Activated CD8-positive, alpha-beta memory T cell treated with anti-CD3 and anti-CD28 coated beads, Interleukin-2, amount 50 U/mL, for 4 hours (primary cell): ENCODE measurements around the gene PDE6A.

Experiments
- DNase-seq: peaks from one replicate; pipeline ENCODE4 v3.0.0-alpha.2; 2020

The PDE6A gene

GRCh38 chr5:149833116-149833827 lies 111.3 kb downstream of the PDE6A start:
- no peak for DNase-seq

GRCh38 chr5:149832636-149833035 lies 112.0 kb downstream of the PDE6A start:
- no peak for DNase-seq

DNA sequence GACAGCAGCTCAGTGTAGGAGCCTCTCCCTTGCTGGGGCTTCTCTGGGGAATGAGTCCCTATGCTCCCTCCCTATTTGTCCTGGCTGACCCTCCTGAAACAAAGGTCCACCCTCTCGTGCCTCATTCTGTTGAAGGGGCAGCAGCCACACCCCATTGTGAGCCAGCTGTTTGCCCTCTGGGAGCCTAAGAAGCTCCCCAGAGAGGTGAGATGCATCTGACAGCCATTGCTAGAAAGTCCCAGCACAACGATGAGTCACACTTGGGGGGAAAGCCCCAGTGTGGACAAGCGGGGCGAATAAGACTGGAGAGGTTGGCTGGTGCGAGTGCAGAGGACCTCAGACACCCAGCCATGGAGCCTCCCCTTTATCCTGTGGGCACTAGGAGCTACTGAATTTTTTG lies 113.1 kb downstream of the PDE6A start:
- DNase-seq = peak; percentile 31

DNA sequence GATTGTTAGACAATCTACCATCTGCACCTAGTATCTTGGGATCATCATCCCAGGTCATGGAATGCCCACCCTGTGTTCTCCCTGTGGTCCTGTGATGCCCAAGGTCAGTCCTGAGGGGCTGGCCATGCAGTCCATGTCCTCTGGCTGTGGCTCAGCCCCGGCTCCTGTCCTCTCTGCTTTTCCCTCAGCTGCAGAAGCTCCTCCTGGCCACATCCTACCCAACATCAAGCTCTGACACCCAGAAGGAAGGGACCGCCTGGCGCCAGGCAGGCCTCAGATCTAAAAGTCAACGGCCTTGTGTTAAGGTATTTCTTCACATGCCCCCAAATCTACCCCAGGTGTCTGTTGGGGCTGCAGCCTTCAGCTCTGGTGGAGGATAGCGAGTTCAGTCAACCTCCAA lies 114.0 kb downstream of the PDE6A start:
- DNase-seq = no peak

DNA sequence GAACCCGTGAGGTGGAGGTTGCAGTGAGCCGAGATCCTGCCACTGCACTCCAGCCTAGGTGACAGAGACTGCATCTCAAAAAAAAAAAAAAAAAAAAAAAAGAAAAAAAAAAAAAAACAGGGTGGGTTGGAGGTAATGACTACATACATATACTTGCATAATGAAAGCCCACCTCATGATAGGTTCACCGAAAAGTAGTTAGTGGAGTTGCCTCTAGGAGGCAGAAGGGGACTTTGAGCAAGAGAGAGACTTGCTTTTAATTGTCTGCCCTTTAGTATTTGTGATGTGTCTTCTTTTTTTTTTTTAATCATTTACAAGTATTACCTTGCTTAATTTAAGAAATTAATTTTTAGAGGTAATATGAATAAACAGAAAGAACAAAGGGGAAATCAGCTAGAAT lies 114.6 kb downstream of the PDE6A start:
- DNase-seq = no peak

DNA sequence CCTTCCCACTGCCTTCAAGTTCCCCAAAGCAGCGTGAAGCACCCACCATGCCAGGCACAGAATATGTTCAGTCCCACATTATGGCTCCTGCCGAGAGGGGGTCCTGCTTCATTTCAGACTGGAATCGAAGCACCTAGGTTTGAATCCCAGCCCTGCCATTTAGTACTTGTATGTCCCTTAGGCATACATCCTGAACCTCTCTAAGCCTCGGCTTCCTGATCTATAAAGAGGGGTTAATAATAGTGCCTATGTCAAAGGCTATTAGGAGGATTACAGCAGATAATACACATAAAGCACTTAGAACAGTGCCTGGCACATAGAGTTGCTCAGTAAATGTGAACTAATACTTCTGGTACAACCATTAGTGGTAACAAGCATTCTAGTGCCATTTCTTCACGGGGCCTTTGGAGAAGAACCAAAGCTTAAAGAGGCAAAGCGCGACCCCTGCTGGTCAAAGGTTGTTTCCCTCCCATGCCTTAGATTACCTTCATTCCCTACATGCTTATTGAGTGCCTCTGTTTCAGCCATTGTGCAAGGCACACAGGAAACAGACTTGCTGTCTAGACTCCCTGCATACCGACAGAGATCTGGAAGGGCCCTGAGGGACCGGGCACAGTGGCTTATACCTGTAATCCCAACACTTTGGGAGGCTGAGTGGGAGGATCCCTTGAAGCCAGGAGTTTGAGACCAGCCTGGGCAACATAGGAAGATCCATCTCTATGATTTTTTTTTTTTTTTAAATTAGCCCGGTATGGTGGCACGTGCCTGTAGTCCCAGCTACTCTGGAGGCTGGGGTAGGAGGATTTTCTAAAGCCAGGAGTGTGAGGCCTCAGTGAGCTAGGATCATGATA lies 116.2 kb downstream of the PDE6A start:
- DNase-seq = peak; percentile 83

DNA sequence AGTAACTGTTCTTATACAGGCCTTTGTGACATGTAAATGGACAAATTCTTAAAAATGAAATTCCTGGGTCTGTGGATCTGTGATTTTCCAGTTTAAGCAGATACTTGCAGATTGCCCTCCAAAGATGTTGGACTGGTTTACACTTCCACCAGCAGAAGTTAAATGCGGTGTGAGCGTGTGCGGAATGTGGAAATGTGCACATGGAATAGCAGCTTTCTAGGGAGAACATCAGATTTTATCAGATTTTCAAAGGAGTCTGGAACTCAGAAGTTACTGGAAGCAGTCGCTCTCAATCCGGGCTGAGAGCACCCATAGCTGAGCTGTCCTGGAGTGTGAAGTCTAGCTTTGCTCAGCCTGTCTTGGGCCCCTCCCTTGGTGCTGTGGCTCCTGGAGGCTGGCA lies 117.0 kb downstream of the PDE6A start:
- no peak for DNase-seq

GRCh38 chr5:149827086-149827485 lies 117.5 kb downstream of the PDE6A start:
- DNase-seq = no peak

DNA sequence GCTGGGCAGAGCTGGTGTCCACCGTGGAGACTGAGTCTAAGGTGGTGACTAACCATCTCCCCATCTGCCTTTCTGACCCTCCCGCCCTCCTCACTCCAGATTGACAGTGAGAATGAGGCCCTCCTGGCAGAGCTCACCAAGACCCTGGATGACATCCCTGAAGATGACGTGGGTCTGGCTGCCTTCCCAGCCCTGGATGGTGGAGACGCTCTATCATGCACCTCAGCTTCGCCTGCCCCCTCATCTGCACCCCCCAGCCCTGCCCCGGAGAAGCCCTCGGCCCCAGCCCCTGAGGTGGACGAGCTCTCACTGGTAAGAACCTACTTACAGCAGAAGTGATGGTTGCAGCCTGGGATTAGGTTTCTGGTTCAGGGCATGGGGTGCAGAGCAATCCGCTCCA lies 118.0 kb downstream of the PDE6A start:
- DNase-seq = no peak

DNA sequence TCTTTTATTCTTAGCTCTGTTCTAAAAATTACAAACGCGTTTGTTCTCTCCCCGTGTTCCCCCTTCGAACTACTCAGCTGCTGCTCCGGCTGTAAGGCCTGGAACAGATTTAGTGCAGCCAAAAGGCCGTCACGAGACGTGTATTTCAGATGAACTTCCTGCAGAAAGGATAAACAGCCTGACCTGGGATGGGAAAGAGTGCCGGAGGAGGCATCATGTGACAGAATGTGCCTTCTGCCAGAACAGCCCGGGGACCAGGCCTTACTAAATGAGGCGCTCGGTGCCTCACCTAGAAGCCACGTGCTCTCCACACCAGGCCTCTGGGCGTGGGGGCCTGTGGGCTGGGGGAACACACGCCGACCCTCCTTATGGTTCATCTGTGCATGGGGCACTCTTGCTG lies 119.7 kb downstream of the PDE6A start:
- DNase-seq = no peak

DNA sequence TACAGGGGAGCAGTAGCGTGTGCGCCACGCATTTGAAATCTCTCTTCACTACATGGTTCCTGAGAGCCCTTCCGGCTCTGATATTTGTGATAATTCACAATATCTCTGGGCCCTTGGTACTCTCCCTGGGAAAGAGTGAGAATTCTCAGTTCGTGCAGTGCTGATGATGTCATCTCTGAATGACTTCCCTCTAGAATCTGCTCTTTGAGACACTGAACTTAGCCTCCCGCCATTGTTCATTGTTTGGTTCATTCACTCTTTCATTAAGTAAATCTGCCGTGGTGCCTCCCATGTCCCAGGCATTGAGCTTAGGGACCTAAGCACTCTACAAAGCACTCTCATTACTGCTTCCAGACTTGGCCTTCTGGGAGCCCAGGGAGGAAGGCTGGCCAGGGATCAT lies 120.5 kb downstream of the PDE6A start:
- DNase-seq = no peak

GRCh38 chr5:149823375-149823774 lies 121.2 kb downstream of the PDE6A start:
- DNase-seq = no peak

DNA sequence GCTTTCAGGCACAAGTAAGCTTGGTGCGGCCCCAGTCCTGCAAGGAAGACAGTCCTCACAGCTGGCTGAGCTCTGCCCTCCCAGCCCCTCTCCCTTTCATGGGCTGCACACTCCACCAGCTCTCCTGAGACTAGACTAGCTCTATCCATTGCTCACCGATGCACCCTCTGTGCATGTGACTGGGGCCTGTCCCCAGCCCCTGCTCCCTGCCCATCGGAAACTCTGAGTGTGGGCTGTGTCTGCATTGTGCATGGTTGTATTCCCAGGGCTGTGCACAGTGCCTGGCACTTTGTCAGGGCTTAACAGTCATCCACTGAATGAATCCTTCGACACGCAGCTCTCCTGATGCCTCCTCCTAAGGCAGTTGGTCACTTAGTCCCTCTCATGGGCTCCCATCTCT lies 122.3 kb downstream of the PDE6A start:
- no peak for DNase-seq

DNA sequence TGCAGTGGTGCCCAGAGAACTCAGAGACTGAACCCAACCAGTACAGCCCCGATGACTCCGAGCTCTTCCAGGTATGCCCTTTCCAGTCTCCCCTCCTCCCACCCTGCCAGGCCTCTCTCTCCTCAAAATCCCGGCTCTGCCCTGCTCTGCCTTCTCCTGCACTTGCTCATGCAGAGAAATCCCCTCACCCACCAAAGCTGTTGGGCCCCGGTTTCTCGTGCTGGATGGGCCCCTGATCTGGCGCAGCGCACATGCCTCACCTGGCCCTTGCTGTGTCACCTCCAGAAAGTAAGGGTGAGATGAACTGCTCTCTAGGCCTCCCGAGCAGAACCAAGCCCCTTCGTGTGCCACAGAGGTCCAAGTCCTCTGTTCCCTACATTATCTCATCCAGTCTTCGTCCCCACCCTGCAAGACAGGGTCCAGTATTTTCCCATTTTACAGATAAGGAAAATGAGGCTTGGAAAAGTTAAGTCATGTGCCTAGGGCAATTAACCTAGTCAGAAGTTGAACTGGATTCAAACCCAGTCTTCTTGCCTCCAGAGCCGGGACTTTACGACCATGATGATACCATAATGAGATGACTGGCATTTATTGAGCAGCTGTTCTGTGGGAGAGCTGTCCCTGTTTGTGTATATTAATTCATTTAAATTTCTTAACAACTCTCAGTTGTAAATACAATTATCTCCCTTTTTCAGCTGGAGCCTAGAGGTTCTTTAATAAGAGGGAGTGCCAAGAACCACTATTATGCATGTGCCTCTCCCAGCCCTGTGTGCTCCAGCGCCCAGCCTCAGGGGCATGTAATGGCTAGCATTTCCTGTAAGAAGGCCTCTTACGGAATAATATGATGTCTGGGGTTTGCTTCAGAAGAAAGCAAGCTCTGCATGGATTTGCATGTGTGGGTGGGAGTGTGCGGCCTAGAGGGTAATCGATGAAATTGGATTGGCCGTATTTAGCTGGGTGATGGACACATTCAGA lies 123.8 kb downstream of the PDE6A start:
- DNase-seq = no peak

- DNase-seq = no peak
Measured at GRCh38 chr5:149820012-149820411, 124.6 kb downstream of the PDE6A start.

DNA sequence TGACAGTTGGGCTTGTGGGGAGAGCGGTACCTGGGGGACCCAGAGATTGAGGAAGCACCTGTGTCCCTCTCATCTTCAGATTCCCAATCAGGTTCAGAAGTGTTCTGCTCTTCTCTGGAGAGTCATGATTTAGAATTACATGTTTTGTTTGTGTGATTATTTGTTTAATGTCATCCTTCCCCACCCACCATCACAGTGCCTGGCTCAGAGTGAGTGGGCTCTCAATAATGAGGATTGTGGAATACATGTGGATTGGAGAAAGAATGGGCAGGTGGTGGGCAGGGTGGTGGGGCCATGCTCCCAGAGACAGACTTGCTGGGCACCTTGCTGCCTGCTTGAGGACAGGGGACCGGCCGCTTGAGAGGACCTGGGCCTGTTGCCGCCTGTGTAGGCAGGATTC lies 126.5 kb downstream of the PDE6A start:
- DNase-seq = no peak

GRCh38 chr5:149817539-149818060 lies 127.0 kb downstream of the PDE6A start:
- DNase-seq = no peak

DNA sequence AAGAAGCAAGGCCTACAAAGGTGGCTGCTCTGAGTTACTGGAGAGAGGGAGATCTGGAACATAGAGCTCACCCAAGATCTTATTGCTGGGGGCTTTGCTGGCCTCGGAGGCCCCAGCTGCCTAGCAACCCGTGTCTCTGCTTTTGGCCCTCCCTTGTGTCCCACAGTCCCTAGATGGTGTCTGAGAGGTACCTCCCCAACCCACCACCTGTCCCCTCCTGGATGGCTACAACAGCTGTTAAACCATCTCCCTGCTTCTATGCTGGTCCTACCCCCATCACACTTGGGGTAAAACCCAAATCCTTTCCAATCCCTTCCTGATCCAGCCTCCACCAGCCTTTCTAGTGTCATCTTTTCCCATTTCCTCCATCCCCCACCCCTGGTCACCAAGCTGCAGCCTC lies 127.9 kb downstream of the PDE6A start:
- DNase-seq = no peak

DNA sequence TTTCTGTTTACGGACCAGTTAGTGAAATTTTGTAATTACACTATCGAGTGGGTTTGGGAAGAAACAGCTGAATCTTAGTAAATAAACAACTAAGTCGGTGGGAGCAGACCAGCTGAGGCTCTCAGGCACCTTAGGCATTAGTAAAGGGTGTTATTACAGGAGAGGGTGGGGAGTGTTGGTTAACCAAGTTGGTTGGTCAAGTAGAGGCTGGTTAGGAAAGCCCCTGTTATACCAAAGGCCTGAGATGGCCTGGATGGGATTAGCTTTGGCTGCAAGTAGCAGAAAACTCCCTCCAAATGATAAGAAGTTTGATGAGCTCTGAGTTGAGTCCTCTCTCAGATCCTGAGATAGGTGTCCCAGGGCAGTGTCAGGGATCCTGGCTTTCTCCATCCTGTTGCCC lies 133.1 kb downstream of the PDE6A start:
- no peak for DNase-seq

DNA sequence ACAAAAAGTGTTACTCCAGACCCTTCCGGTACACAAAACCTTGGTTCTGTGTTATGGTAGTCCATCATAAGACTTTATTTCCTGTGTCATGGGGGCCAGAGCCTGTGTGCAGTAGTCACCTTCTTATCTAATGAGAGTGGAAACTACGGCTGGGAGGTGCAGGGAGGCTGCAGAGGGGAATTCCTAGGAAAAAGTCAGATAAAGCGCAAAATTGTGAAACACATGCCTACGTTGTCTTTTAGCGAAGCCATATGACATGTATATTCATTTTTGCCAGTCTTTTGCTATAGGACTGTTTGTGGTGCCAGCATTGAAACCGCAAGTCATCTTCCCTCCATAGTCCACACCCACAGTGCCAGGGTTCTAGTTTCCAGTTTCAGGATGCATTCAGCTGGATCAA lies 133.7 kb downstream of the PDE6A start:
- no peak for DNase-seq

DNA sequence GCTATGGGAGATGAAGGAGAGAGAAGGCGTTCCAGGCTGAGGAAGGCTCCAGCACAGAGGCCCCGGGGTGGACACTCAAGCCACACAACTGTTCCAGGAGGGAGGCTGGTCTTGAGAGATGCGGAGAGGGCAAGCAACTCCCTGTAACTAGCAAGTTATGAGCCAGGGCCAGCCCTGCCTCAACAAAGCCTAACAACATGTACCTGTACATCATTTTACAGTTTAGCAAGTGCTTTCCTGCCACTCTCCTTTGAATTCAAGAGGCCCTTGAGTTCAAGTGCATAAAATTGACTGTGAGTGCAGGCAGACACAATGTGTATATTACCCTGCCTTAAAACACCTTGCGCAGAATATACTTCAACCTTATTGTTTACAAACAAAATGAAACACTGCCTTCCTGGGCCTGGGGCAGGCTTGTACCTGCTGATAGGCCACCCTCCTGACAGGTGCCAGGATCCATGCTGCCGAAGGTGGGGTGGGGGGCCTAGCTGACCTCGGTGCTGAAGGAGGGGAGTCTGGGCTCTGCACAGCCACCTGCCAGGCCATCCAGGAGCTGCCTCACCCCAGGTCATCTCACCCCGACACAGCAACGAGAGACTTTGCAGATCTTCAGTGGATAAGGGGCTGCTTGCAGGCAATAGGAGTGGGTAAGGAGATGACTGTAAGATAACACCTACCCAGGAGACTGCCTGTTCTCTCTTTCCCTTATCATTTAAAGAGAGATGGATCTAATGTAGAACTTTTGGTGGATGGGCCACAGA lies 134.5 kb downstream of the PDE6A start:
- DNase-seq = no peak

GRCh38 chr5:149808264-149808982 lies 136.2 kb downstream of the PDE6A start:
- no peak for DNase-seq
